OCI-LY7 (cell line): ENCODE results near the gene LOXHD1. TPM values are rescaled to one million over a fixed set of nuclear protein-coding genes. Genes with fewer than 3 reads are reported as not detected.

Experiments used
- BruUV-seq: library from RNA; stranded (reverse); fragments of 400-500 nt; replicated peaks from 2 replicates; lab custom pipeline; 2021; lab: Mats Ljungman, UMichigan
- CTCF ChIA-PET: fragments of 300-600 bp; sonication (Branson Sonifier 250); formaldehyde crosslinking; loops from one replicate; lab custom pipeline; 2022; ENCODE audit warnings: antibody characterized with exemption; ENCODE audit not compliant: unreplicated experiment; lab: Charles Lee
- POLR2A ChIA-PET: fragments of 300-600 bp; sonication (Branson Sonifier 250); formaldehyde crosslinking; loops from one replicate; lab custom pipeline; 2022; ENCODE audit warnings: antibody characterized with exemption; lab: Charles Lee
- DNase-seq: peaks from one replicate; pipeline ENCODE4 v3.0.0-alpha.2; 2015; ENCODE audit warnings: low spot score
- H2AFZ ChIP-seq: fragments of 200-600 bp; sonication (generic), shearing (Covaris generic); 2 replicates; pipeline ENCODE4 v1.6.1; 2014; ENCODE audit warnings: mild to moderate bottlenecking, antibody characterized with exemption, low read length, moderate library complexity
- H3K27ac ChIP-seq: fragments of 200-600 bp; sonication (generic); 2 replicates; pipeline ENCODE4 v1.5.1; 2014; ENCODE audit warnings: mixed run types, low read depth, mild to moderate bottlenecking, moderate library complexity, low read length, inconsistent platforms; ENCODE audit not compliant: poor library complexity, severe bottlenecking
- H3K36me3 ChIP-seq: fragments of 200-600 bp; sonication (generic); 2 replicates; pipeline ENCODE4 v1.6.1; 2014; ENCODE audit warnings: mild to moderate bottlenecking, antibody characterized with exemption, low read length, moderate library complexity, mixed read lengths; ENCODE audit not compliant: insufficient read depth
- H3K4me1 ChIP-seq: fragments of 200-600 bp; sonication (generic); 2 replicates; pipeline ENCODE4 v1.5.1; 2014; ENCODE audit warnings: mild to moderate bottlenecking, low read length; ENCODE audit not compliant: insufficient read depth, poor library complexity, severe bottlenecking
- H3K4me2 ChIP-seq: fragments of 200-600 bp; sonication (generic); 2 replicates; pipeline ENCODE4 v1.6.1; 2014; ENCODE audit warnings: mild to moderate bottlenecking, low read length
- H3K4me3 ChIP-seq: fragments of 200-600 bp; sonication (generic); 2 replicates; pipeline ENCODE4 v1.5.1; 2014; ENCODE audit warnings: mild to moderate bottlenecking, low read depth, low read length; ENCODE audit not compliant: poor library complexity, severe bottlenecking
- H3K79me2 ChIP-seq: fragments of 200-600 bp; sonication (generic); 2 replicates; pipeline ENCODE4 v1.6.1; 2016; ENCODE audit warnings: low read depth, mild to moderate bottlenecking, low read length, moderate library complexity, mixed read lengths; ENCODE audit not compliant: insufficient read depth
- H3K9me2 ChIP-seq: fragments of 200-600 bp; sonication (generic); 2 replicates; pipeline ENCODE4 v1.6.1; 2016; ENCODE audit warnings: mild to moderate bottlenecking, low read length, mixed read lengths; ENCODE audit not compliant: insufficient read depth
- H3K9me3 ChIP-seq: fragments of 200-600 bp; sonication (generic); 2 replicates; pipeline ENCODE4 v1.6.1; 2014; ENCODE audit warnings: mild to moderate bottlenecking, mixed run types, low read length, mixed read lengths
- H4K20me1 ChIP-seq: fragments of 200-600 bp; sonication (generic); 2 replicates; pipeline ENCODE4 v1.6.1; 2014; ENCODE audit warnings: mild to moderate bottlenecking, antibody characterized with exemption, low read length, moderate library complexity, mixed read lengths; ENCODE audit not compliant: insufficient read depth
- CTCF ChIP-seq: fragments of 200-600 bp; sonication (generic); conservative IDR thresholded peaks from 2 replicates; pipeline ENCODE4 v1.5.1; 2014; ENCODE audit warnings: mild to moderate bottlenecking, antibody characterized with exemption, low read length, moderate library complexity, mixed read lengths
- EZH2phosphoT487 ChIP-seq: fragments of 200-600 bp; sonication (generic); IDR thresholded peaks from 2 replicates; pipeline ENCODE4 v1.6.1; 2018; ENCODE audit warnings: low read depth, borderline replicate concordance, mild to moderate bottlenecking, mixed run types, antibody characterized with exemption, low read length, moderate library complexity, mixed read lengths
- intact Hi-C: fragments of 100-400 bp; cut with micrococcal nuclease; formaldehyde crosslinking; loops from one replicate; pipeline ENCODE4 v1.10.0; 2022; ENCODE audit not compliant: unreplicated experiment
- total RNA-seq, 2 experiments: library from RNA; depleted of rRNA in 1 of 2; stranded (reverse); fragments of >200 nt in 1 of 2; shearing (Covaris generic) in 1 of 2; gene quantifications; 2 replicates each; pipeline ENCODE4 v1.2.3, GENCODE V29; 2014 to 2022

The LOXHD1 gene
- total RNA-seq, 2 experiments from 2014 or later, result not detected

- no peak overlapping the region for H3K27ac ChIP-seq
- H3K4me3 ChIP-seq, result no peak overlapping the region
- TF ChIP-seq EZH2phosphoT487, result no peak
- no peak for TF ChIP-seq CTCF
- no peaks in the 10 kb centered on the region for H3K79me2 ChIP-seq
- H3K9me2 ChIP-seq, result no peaks in the 10 kb centered on the region
- no peak overlapping the region for H2AFZ ChIP-seq
- BruUV-seq, result no TSS peak
- intact Hi-C loops, result no loop called here
- H3K9me3 ChIP-seq, result no peaks in the 10 kb centered on the region
- H3K4me2 ChIP-seq, result no peak overlapping the region
- ChIA-PET POLR2A (no interaction called here), CTCF (no interaction called here)
- DNase-seq, result no peak
- no peaks in the 10 kb centered on the region for H3K36me3 ChIP-seq
- no peaks in the 10 kb centered on the region for H3K4me1 ChIP-seq
- H4K20me1 ChIP-seq, result no peaks in the 10 kb centered on the region
Measured at GRCh38 chr18:46573156-46573555, 83.9 kb downstream of the LOXHD1 start.

- TF ChIP-seq CTCF (no peak), EZH2phosphoT487 (no peak)
- no peak overlapping the region for H3K4me2 ChIP-seq
- no peak for DNase-seq
- no peaks in the 10 kb centered on the region for H3K36me3 ChIP-seq
- no peaks in the 10 kb centered on the region for H3K9me3 ChIP-seq
- no peaks in the 10 kb centered on the region for H3K79me2 ChIP-seq
- H3K4me3 ChIP-seq, result no peak overlapping the region
- BruUV-seq, result no TSS peak
- intact Hi-C loops, result no loop called here
- H3K4me1 ChIP-seq, result no peaks in the 10 kb centered on the region
- H3K9me2 ChIP-seq, result no peaks in the 10 kb centered on the region
- ChIA-PET CTCF (no interaction called here), POLR2A (no interaction called here)
- H2AFZ ChIP-seq, result no peak overlapping the region
- no peak overlapping the region for H3K27ac ChIP-seq
- H4K20me1 ChIP-seq, result no peaks in the 10 kb centered on the region
Measured at GRCh38 chr18:46571756-46572155, 85.3 kb downstream of the LOXHD1 start.

- Histone ChIP-seq H3K79me2 (no peaks in the 10 kb centered on the region), H2AFZ (no peak overlapping the region), H3K9me3 (no peaks in the 10 kb centered on the region), H3K4me3 (no peak overlapping the region), H3K36me3 (no peaks in the 10 kb centered on the region), H3K9me2 (no peaks in the 10 kb centered on the region), H3K4me2 (no peak overlapping the region), H3K27ac (no peak overlapping the region), H4K20me1 (no peaks in the 10 kb centered on the region), H3K4me1 (no peaks in the 10 kb centered on the region)
- ChIA-PET POLR2A (no interaction called here), CTCF (no interaction called here)
- intact Hi-C loops, result no loop called here
- BruUV-seq, result no TSS peak
- TF ChIP-seq EZH2phosphoT487, result no peak
- no peak for TF ChIP-seq CTCF
- DNase-seq, result no peak
Measured at GRCh38 chr18:46570666-46571065, 86.4 kb downstream of the LOXHD1 start.
